Hepatocyte (in vitro differentiated cells): ENCODE results near the gene HYAL2. TPM values are rescaled to one million over a fixed set of nuclear protein-coding genes. Genes with fewer than 3 reads are reported as not detected.

Experiments used
- DNase-seq: peaks from one replicate; pipeline ENCODE4 v3.0.0-alpha.2; 2016; ENCODE audit warnings: low spot score
- H2AFZ ChIP-seq: fragments of 200-600 bp; sonication (generic); 2 replicates; pipeline ENCODE4 v1.6.0; 2016; ENCODE audit warnings: antibody characterized with exemption, mild to moderate bottlenecking
- H3K27ac ChIP-seq: fragments of 200-600 bp; sonication (generic); 2 replicates; pipeline ENCODE4 v1.5.1; 2016; ENCODE audit warnings: mild to moderate bottlenecking
- H3K27me3 ChIP-seq: fragments of 200-600 bp; sonication (generic); 2 replicates; pipeline ENCODE4 v1.6.1; 2016
- H3K36me3 ChIP-seq: fragments of 200-600 bp; sonication (generic); replicated peaks from 2 replicates; pipeline ENCODE4 v1.5.1; 2016; ENCODE audit warnings: low read depth; ENCODE audit not compliant: insufficient read depth
- H3K4me1 ChIP-seq: fragments of 200-600 bp; sonication (generic); 2 replicates; pipeline ENCODE4 v1.5.1; 2016; ENCODE audit warnings: mild to moderate bottlenecking, moderate library complexity; ENCODE audit not compliant: insufficient read depth
- H3K4me2 ChIP-seq: fragments of 200-600 bp; sonication (generic); 2 replicates; pipeline ENCODE4 v1.6.0; 2016
- H3K4me3 ChIP-seq: fragments of 200-600 bp; sonication (generic); 2 replicates; pipeline ENCODE4 v1.5.1; 2016; ENCODE audit warnings: mild to moderate bottlenecking
- H3K79me2 ChIP-seq: fragments of 200-600 bp; sonication (generic); 2 replicates; pipeline ENCODE4 v1.6.0; 2017; ENCODE audit warnings: mild to moderate bottlenecking
- H3K9me2 ChIP-seq: fragments of 200-600 bp; sonication (generic); replicated peaks from 2 replicates; pipeline ENCODE4 v1.6.0; 2017; ENCODE audit warnings: mild to moderate bottlenecking; ENCODE audit not compliant: insufficient read depth
- H3K9me3 ChIP-seq: fragments of 200-600 bp; sonication (generic); 2 replicates; pipeline ENCODE4 v1.5.1; 2016; ENCODE audit warnings: low read depth, mild to moderate bottlenecking
- H4K20me1 ChIP-seq: fragments of 200-600 bp; sonication (generic); 2 replicates; pipeline ENCODE4 v1.6.0; 2016; ENCODE audit warnings: mild to moderate bottlenecking; ENCODE audit not compliant: insufficient read depth, poor library complexity, severe bottlenecking
- CTCF ChIP-seq: fragments of 200-600 bp; sonication (generic); IDR thresholded peaks from 2 replicates; pipeline ENCODE4 v1.5.1; 2016; ENCODE audit warnings: antibody characterized with exemption, mild to moderate bottlenecking; ENCODE audit not compliant: poor library complexity
- EZH2 ChIP-seq: fragments of 200-600 bp; sonication (generic); IDR thresholded peaks from 2 replicates; pipeline ENCODE4 v1.6.1; 2016; ENCODE audit warnings: antibody characterized with exemption, mild to moderate bottlenecking, borderline replicate concordance
- EZH2phosphoT487 ChIP-seq: fragments of 200-600 bp; sonication (generic); IDR thresholded peaks from one replicate; pipeline ENCODE4 v1.6.1; 2018; ENCODE audit warnings: antibody characterized with exemption, mild to moderate bottlenecking, low read depth, moderate library complexity; ENCODE audit not compliant: unreplicated experiment, severe bottlenecking
- WGBS: methylation state at CpG from one replicate; pipeline ENCODE4 v1.1.6; 2016; ENCODE audit warnings: low lambda C conversion rate; ENCODE audit errors: missing lambda C conversion rate; 5-methylcytosine and 5-hydroxymethylcytosine counted together
- polyA plus RNA-seq: library from polyadenylated mRNA; unstranded; fragments of >200 nt; fragmentation: Nextera tagmentation; extraction: Ambion mirVana; gene quantifications from 2 replicates; pipeline ENCODE4 v1.2.1, GENCODE V29; 2016
- total RNA-seq: library from RNA; depleted of rRNA; stranded (reverse); fragments of >200 nt; gene quantifications from 2 replicates; pipeline ENCODE4 v1.2.3, GENCODE V29; 2014

HYAL2 gene
- total and polyA plus RNA-seq, 2 experiments from 2014 or later = 75.4 to 125 TPM

- H3K4me2 ChIP-seq = no peak overlapping the region
- no peaks in the 10 kb centered on the region for H3K9me2 ChIP-seq
- H3K27ac ChIP-seq = no peak overlapping the region
- H3K79me2 ChIP-seq = no peaks in the 10 kb centered on the region
- no peak overlapping the region for H2AFZ ChIP-seq
- no peaks in the 10 kb centered on the region for H4K20me1 ChIP-seq
- TF ChIP-seq EZH2 = no peak
- no peak for TF ChIP-seq EZH2phosphoT487
- TF ChIP-seq CTCF = no peak
- no peaks in the 10 kb centered on the region for H3K9me3 ChIP-seq
- no peak for DNase-seq
- no peaks in the 10 kb centered on the region for H3K27me3 ChIP-seq
- peaks cover 3% of the 10 kb centered on the region for H3K4me1 ChIP-seq
- WGBS = 80% methylated on average over 9 of the region's 9 CpGs
- H3K36me3 ChIP-seq = no peaks in the 10 kb centered on the region
- no peak overlapping the region for H3K4me3 ChIP-seq
Observed at GRCh38 chr3:50369012-50369670, 46.6 kb upstream of the HYAL2 start.

GRCh38 chr3:50365842-50366220 lies 43.3 kb upstream of the HYAL2 start:
- Histone ChIP-seq H4K20me1 (no peaks in the 10 kb centered on the region), H3K4me1 (no peaks in the 10 kb centered on the region), H3K27ac (no peak overlapping the region), H3K4me3 (no peak overlapping the region), H3K36me3 (no peaks in the 10 kb centered on the region), H3K9me2 (no peaks in the 10 kb centered on the region), H3K27me3 (no peaks in the 10 kb centered on the region), H2AFZ (no peak overlapping the region), H3K79me2 (no peaks in the 10 kb centered on the region), H3K9me3 (no peaks in the 10 kb centered on the region), H3K4me2 (peak overlapping the region; percentile 93)
- TF ChIP-seq CTCF (no peak), EZH2 (no peak), EZH2phosphoT487 (no peak)
- WGBS = 86% methylated on average over 5 of the region's 5 CpGs
- no peak for DNase-seq

GRCh38 chr3:50365080-50365841 lies 42.7 kb upstream of the HYAL2 start:
- H3K9me3 ChIP-seq = no peaks in the 10 kb centered on the region
- no peaks in the 10 kb centered on the region for H3K4me1 ChIP-seq
- peak; percentile 95 for DNase-seq
- peak overlapping the region; percentile 45 for H3K4me3 ChIP-seq
- 9% methylated on average over 43 of the region's 53 CpGs for WGBS
- peak overlapping the region; percentile 93 for H3K4me2 ChIP-seq
- H3K36me3 ChIP-seq = no peaks in the 10 kb centered on the region
- H3K79me2 ChIP-seq = no peaks in the 10 kb centered on the region
- H2AFZ ChIP-seq = peak overlapping the region; percentile 88
- H4K20me1 ChIP-seq = no peaks in the 10 kb centered on the region
- H3K9me2 ChIP-seq = no peaks in the 10 kb centered on the region
- TF ChIP-seq CTCF = no peak
- no peak for TF ChIP-seq EZH2
- TF ChIP-seq EZH2phosphoT487 = no peak
- H3K27me3 ChIP-seq = no peaks in the 10 kb centered on the region
- H3K27ac ChIP-seq = peak overlapping the region; percentile 78
